Osteocyte (in vitro differentiated cells): ENCODE measurements around the gene CDH16. TPM values are rescaled to one million over a fixed set of nuclear protein-coding genes. Genes with fewer than 3 reads are reported as not detected.

Experiments used
- DNase-seq: peaks from one replicate; pipeline ENCODE4 v3.0.0; 2021; ENCODE audit warnings: mixed read lengths; ENCODE audit not compliant: unreplicated experiment; ENCODE audit errors: extremely low spot score
- H3K27ac Mint-ChIP-seq: one replicate; pipeline ENCODE4 v1.8.0; 2021; ENCODE audit warnings: mild to moderate bottlenecking, mixed read lengths; ENCODE audit not compliant: unreplicated experiment
- H3K27me3 Mint-ChIP-seq: one replicate; pipeline ENCODE4 v1.8.0; 2021; ENCODE audit warnings: mixed read lengths; ENCODE audit not compliant: unreplicated experiment
- H3K36me3 Mint-ChIP-seq: one replicate; pipeline ENCODE4 v1.8.0; 2021; ENCODE audit warnings: mixed read lengths; ENCODE audit not compliant: unreplicated experiment
- H3K4me1 Mint-ChIP-seq: one replicate; pipeline ENCODE4 v1.8.0; 2021; ENCODE audit warnings: mixed read lengths; ENCODE audit not compliant: unreplicated experiment
- H3K4me3 Mint-ChIP-seq: one replicate; pipeline ENCODE4 v1.8.0; 2021; ENCODE audit warnings: mild to moderate bottlenecking, moderate library complexity, mixed read lengths; ENCODE audit not compliant: unreplicated experiment
- H3K9me3 Mint-ChIP-seq: one replicate; pipeline ENCODE4 v1.8.0; 2021; ENCODE audit warnings: mixed read lengths; ENCODE audit not compliant: unreplicated experiment
- long read RNA-seq: library from polyadenylated mRNA; unstranded; transcript quantifications from one replicate; pipeline ENCODE4 v2.0.0, GENCODE V29; 2021
- total RNA-seq: library from RNA; stranded (reverse); gene quantifications from 2 replicates; pipeline ENCODE4 v1.2.1, GENCODE V29; 2021
- TF ChIP-seq, protein P1 (sequence below): fragments of 200-600 bp; sonication (generic); IDR thresholded peaks from 2 replicates; pipeline ENCODE4 v1.5.0; 2021; ENCODE audit warnings: antibody characterized with exemption, mild to moderate bottlenecking, moderate library complexity

The CDH16 gene, protein sequence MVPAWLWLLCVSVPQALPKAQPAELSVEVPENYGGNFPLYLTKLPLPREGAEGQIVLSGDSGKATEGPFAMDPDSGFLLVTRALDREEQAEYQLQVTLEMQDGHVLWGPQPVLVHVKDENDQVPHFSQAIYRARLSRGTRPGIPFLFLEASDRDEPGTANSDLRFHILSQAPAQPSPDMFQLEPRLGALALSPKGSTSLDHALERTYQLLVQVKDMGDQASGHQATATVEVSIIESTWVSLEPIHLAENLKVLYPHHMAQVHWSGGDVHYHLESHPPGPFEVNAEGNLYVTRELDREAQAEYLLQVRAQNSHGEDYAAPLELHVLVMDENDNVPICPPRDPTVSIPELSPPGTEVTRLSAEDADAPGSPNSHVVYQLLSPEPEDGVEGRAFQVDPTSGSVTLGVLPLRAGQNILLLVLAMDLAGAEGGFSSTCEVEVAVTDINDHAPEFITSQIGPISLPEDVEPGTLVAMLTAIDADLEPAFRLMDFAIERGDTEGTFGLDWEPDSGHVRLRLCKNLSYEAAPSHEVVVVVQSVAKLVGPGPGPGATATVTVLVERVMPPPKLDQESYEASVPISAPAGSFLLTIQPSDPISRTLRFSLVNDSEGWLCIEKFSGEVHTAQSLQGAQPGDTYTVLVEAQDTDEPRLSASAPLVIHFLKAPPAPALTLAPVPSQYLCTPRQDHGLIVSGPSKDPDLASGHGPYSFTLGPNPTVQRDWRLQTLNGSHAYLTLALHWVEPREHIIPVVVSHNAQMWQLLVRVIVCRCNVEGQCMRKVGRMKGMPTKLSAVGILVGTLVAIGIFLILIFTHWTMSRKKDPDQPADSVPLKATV
- total RNA-seq = not detected in 2 replicates
- long read RNA-seq = 0 reads

GRCh38 chr16:66918803-66919568 is at the start of gene CDH16:
TSS of gene CDH16 (minus strand) at chr16:66918885. CDS start at chr16:66918065, 820 bp downstream.
- no peak for DNase-seq
- Mint-ChIP-seq H3K36me3 (peaks cover 2% of the 10 kb centered on the region), H3K27ac (no peak within 1 kb of the TSS), H3K4me1 (peaks cover 10% of the 10 kb centered on the region), H3K9me3 (no peaks in the 10 kb centered on the region), H3K4me3 (no peak within 1 kb of the TSS), H3K27me3 (peaks cover 27% of the 10 kb centered on the region)
- TF ChIP-seq, protein P1, sequence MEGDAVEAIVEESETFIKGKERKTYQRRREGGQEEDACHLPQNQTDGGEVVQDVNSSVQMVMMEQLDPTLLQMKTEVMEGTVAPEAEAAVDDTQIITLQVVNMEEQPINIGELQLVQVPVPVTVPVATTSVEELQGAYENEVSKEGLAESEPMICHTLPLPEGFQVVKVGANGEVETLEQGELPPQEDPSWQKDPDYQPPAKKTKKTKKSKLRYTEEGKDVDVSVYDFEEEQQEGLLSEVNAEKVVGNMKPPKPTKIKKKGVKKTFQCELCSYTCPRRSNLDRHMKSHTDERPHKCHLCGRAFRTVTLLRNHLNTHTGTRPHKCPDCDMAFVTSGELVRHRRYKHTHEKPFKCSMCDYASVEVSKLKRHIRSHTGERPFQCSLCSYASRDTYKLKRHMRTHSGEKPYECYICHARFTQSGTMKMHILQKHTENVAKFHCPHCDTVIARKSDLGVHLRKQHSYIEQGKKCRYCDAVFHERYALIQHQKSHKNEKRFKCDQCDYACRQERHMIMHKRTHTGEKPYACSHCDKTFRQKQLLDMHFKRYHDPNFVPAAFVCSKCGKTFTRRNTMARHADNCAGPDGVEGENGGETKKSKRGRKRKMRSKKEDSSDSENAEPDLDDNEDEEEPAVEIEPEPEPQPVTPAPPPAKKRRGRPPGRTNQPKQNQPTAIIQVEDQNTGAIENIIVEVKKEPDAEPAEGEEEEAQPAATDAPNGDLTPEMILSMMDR = no peak

DNA sequence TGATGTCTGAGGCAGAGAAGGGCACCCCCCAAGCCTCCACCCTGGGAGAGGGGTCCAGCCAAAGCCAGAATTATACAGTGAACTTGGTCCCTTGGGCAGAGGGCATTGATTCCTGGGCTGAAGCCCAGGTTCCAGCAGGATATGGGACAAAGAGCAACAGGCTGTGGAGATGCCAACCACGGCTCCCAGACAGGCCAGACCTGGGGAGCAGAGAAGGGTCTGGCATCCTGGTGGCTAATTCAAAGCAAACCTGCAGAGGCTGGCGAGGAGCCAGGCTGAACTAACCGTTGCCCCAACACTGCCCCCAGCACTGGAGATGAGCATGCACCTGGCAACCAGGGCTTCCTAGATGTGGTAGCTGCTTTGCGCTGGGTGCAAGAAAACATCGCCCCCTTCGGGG is 45.4 kb upstream of the CDH16 start:
- Mint-ChIP-seq H3K9me3 (no peaks in the 10 kb centered on the region), H3K36me3 (no peaks in the 10 kb centered on the region), H3K27ac (no peak overlapping the region), H3K4me1 (no peaks in the 10 kb centered on the region), H3K4me3 (no peak overlapping the region), H3K27me3 (peaks cover 27% of the 10 kb centered on the region)
- DNase-seq = no peak
- TF ChIP-seq, protein P1 = no peak

DNA sequence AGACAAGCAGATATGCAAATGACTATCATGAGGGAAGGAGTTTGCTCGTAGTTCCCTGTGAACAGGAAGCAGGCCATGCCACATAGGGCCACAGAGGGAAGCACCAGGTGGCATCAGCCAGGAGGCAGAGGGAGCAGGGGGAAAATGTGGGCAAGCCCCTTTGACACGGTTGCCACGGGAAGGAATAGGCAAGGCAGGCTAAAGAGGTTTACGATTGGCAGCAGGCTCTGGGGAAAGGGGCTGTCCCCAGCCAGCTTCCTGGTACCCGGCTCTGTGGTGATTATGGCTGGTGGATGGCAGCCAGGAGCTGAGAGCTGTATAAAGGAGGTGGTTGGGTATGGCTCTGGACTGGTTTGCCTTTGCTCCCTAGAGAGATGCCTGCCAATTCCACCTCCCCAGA is 43.2 kb upstream of the CDH16 start:
- DNase-seq = no peak

GRCh38 chr16:66961065-66961744 is 42.5 kb upstream of the CDH16 start, which contains the start of gene CES3:
TSS of gene CES3 (plus strand) at chr16:66961266. CDS start at chr16:66961308, 42 bp downstream.
- Mint-ChIP-seq H3K27ac (no peak within 1 kb of the TSS), H3K27me3 (peaks cover 32% of the 10 kb centered on the region), H3K4me3 (no peak within 1 kb of the TSS), H3K4me1 (no peaks in the 10 kb centered on the region), H3K36me3 (no peaks in the 10 kb centered on the region), H3K9me3 (no peaks in the 10 kb centered on the region)
- DNase-seq = no peak
- TF ChIP-seq, protein P1 = peak; percentile 72

More for the DNA sequence above, 43.2 kb upstream of the CDH16 start:
- TF ChIP-seq, protein P1 = no peak
- peaks cover 38% of the 10 kb centered on the region for H3K27me3 Mint-ChIP-seq
- no peaks in the 10 kb centered on the region for H3K36me3 Mint-ChIP-seq
- no peaks in the 10 kb centered on the region for H3K4me1 Mint-ChIP-seq
- H3K4me3 Mint-ChIP-seq = no peak overlapping the region
- H3K27ac Mint-ChIP-seq = no peak overlapping the region
- H3K9me3 Mint-ChIP-seq = no peaks in the 10 kb centered on the region
